ENCODE measurements around the gene FBXW7. TPM values are rescaled to one million over a fixed set of nuclear protein-coding genes. Genes with fewer than 3 reads are reported as not detected.

FBXW7 gene
- total RNA-seq, 1 experiment from 2014 or later: 23.0 TPM

DNA sequence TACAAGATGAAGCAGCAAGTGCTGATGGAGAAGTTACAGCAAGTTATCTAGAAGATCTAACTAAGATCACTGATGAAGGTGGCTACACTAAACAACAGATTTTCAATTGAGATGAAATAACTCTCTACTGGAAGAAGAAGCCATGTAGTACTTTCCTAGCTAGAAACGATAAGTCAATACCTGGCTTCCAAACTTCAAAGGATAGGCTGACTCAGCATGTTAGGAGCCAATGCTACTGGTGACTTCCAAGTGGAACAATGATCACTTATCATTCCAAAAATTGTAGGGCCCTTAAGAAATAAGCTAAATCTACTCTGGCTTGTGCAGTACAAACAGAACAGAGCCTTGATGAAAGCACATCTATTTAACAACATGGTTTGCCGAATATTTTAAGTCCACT is 55.0 kb downstream of the FBXW7 start (continued):
- TF ChIP-seq SMAD4 (CRISPR knock-in tag; IDR thresholded peaks at IDR 0.05) (no peak), ESRRA (CRISPR knock-in tag; IDR thresholded peaks at IDR 0.05; ENCODE audit: borderline replicate concordance) (no peak)
- TF ChIP-seq, protein P1, sequence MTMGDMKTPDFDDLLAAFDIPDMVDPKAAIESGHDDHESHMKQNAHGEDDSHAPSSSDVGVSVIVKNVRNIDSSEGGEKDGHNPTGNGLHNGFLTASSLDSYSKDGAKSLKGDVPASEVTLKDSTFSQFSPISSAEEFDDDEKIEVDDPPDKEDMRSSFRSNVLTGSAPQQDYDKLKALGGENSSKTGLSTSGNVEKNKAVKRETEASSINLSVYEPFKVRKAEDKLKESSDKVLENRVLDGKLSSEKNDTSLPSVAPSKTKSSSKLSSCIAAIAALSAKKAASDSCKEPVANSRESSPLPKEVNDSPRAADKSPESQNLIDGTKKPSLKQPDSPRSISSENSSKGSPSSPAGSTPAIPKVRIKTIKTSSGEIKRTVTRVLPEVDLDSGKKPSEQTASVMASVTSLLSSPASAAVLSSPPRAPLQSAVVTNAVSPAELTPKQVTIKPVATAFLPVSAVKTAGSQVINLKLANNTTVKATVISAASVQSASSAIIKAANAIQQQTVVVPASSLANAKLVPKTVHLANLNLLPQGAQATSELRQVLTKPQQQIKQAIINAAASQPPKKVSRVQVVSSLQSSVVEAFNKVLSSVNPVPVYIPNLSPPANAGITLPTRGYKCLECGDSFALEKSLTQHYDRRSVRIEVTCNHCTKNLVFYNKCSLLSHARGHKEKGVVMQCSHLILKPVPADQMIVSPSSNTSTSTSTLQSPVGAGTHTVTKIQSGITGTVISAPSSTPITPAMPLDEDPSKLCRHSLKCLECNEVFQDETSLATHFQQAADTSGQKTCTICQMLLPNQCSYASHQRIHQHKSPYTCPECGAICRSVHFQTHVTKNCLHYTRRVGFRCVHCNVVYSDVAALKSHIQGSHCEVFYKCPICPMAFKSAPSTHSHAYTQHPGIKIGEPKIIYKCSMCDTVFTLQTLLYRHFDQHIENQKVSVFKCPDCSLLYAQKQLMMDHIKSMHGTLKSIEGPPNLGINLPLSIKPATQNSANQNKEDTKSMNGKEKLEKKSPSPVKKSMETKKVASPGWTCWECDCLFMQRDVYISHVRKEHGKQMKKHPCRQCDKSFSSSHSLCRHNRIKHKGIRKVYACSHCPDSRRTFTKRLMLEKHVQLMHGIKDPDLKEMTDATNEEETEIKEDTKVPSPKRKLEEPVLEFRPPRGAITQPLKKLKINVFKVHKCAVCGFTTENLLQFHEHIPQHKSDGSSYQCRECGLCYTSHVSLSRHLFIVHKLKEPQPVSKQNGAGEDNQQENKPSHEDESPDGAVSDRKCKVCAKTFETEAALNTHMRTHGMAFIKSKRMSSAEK (CRISPR knock-in tag; IDR thresholded peaks at IDR 0.05; ENCODE audit: borderline replicate concordance): no peak

DNA sequence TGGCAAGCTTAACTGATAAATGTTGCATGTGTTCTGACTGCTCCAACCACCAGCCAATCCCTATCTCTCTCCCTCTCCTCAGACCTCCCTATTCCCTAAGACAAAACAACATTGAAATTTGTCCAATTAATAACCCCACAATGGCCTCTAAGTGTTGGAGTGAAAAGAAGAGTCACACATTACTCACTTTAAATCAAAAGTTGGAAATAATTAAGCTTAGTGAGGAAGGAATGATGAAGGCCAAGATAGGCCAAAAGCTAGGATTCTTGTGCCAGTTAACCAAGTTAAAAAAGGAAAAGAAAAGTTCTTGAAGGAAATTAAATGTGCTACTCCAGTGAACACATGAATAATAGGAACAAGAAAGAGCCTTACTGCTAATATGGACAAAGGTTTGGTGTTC is 55.6 kb downstream of the FBXW7 start:
- POLR2A ChIA-PET: no interaction called here
- H3K27ac Mint-ChIP-seq: no peak overlapping the region
- CTCF ChIA-PET: interaction anchor here (1.6 kb wide), 1 partner anchor 21 kb away, joined by 6 read pairs; no protein-coding TSS in a partner anchor
- ATAC-seq (no peak), DNase-seq (ENCODE audit: low spot score) (no peak)
- peaks cover 20% of the 10 kb centered on the region for H3K9me3 Mint-ChIP-seq
- TF ChIP-seq ATF1 (CRISPR knock-in tag; IDR thresholded peaks at IDR 0.05) (no peak), ZBTB21 (CRISPR knock-in tag; IDR thresholded peaks at IDR 0.05; ENCODE audit: borderline replicate concordance) (no peak), ETV6 (CRISPR knock-in tag; IDR thresholded peaks at IDR 0.05) (no peak), TEAD4 (CRISPR knock-in tag; IDR thresholded peaks at IDR 0.05) (no peak), MYBL2 (CRISPR knock-in tag; IDR thresholded peaks at IDR 0.05) (no peak)
- TF ChIP-seq, protein P2, sequence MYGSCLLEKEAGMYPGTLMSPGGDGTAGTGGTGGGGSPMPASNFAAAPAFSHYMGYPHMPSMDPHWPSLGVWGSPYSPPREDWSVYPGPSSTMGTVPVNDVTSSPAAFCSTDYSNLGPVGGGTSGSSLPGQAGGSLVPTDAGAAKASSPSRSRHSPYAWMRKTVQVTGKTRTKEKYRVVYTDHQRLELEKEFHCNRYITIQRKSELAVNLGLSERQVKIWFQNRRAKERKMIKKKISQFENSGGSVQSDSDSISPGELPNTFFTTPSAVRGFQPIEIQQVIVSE (CRISPR knock-in tag; IDR thresholded peaks at IDR 0.05; ENCODE audit: borderline replicate concordance): no peak
- TF ChIP-seq, protein P3, sequence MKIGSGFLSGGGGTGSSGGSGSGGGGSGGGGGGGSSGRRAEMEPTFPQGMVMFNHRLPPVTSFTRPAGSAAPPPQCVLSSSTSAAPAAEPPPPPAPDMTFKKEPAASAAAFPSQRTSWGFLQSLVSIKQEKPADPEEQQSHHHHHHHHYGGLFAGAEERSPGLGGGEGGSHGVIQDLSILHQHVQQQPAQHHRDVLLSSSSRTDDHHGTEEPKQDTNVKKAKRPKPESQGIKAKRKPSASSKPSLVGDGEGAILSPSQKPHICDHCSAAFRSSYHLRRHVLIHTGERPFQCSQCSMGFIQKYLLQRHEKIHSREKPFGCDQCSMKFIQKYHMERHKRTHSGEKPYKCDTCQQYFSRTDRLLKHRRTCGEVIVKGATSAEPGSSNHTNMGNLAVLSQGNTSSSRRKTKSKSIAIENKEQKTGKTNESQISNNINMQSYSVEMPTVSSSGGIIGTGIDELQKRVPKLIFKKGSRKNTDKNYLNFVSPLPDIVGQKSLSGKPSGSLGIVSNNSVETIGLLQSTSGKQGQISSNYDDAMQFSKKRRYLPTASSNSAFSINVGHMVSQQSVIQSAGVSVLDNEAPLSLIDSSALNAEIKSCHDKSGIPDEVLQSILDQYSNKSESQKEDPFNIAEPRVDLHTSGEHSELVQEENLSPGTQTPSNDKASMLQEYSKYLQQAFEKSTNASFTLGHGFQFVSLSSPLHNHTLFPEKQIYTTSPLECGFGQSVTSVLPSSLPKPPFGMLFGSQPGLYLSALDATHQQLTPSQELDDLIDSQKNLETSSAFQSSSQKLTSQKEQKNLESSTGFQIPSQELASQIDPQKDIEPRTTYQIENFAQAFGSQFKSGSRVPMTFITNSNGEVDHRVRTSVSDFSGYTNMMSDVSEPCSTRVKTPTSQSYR (CRISPR knock-in tag; IDR thresholded peaks at IDR 0.05): no peak
- TF ChIP-seq, protein P4, sequence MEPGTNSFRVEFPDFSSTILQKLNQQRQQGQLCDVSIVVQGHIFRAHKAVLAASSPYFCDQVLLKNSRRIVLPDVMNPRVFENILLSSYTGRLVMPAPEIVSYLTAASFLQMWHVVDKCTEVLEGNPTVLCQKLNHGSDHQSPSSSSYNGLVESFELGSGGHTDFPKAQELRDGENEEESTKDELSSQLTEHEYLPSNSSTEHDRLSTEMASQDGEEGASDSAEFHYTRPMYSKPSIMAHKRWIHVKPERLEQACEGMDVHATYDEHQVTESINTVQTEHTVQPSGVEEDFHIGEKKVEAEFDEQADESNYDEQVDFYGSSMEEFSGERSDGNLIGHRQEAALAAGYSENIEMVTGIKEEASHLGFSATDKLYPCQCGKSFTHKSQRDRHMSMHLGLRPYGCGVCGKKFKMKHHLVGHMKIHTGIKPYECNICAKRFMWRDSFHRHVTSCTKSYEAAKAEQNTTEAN (CRISPR knock-in tag; IDR thresholded peaks at IDR 0.05): no peak
- peaks cover 18% of the 10 kb centered on the region for H3K36me3 Mint-ChIP-seq
- H3K4me1 Mint-ChIP-seq: peaks cover 19% of the 10 kb centered on the region
- no peak overlapping the region for H3K4me3 Mint-ChIP-seq
- H3K27me3 Mint-ChIP-seq (ENCODE audit: low read depth): no peaks in the 10 kb centered on the region

DNA sequence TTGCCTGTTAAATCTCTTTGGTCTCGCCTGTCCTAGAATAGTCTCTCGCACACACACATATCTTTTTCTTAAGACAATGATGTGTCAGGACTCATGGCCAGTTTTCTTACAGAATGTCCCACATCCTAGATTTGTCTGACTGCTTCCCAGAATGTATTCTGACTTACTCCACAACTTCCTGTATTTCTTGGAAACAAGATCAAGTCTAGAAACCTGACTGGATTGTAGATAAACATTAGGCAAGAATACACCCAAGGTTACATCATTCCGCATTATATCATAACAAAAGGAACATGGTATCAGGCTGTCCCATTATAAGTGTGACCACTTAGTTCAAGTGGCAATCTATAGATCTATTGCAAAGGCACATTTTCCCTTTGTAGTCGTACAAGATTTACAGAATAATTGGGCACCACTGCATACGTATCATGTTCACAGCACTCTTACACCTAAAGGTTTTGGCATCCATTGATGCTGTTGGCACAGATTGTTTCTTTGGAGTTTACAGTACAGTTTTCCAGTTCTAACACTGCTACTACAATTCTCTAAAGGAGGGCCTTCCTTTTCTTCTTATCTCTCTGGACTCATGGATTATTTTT is 56.4 kb downstream of the FBXW7 start:
- ChIA-PET POLR2A (no interaction called here), CTCF (no interaction called here)
- Mint-ChIP-seq H3K36me3 (peaks cover 18% of the 10 kb centered on the region), H3K4me1 (peaks cover 19% of the 10 kb centered on the region), H3K27ac (peak overlapping the region; percentile 56; the same call in 1 of the 2 replicates), H3K27me3 (ENCODE audit: low read depth) (no peaks in the 10 kb centered on the region), H3K4me3 (no peak overlapping the region), H3K9me3 (peaks cover 20% of the 10 kb centered on the region)
- no peak for ATAC-seq
- DNase-seq (ENCODE audit: low spot score): no peak
- TF ChIP-seq, protein P5, sequence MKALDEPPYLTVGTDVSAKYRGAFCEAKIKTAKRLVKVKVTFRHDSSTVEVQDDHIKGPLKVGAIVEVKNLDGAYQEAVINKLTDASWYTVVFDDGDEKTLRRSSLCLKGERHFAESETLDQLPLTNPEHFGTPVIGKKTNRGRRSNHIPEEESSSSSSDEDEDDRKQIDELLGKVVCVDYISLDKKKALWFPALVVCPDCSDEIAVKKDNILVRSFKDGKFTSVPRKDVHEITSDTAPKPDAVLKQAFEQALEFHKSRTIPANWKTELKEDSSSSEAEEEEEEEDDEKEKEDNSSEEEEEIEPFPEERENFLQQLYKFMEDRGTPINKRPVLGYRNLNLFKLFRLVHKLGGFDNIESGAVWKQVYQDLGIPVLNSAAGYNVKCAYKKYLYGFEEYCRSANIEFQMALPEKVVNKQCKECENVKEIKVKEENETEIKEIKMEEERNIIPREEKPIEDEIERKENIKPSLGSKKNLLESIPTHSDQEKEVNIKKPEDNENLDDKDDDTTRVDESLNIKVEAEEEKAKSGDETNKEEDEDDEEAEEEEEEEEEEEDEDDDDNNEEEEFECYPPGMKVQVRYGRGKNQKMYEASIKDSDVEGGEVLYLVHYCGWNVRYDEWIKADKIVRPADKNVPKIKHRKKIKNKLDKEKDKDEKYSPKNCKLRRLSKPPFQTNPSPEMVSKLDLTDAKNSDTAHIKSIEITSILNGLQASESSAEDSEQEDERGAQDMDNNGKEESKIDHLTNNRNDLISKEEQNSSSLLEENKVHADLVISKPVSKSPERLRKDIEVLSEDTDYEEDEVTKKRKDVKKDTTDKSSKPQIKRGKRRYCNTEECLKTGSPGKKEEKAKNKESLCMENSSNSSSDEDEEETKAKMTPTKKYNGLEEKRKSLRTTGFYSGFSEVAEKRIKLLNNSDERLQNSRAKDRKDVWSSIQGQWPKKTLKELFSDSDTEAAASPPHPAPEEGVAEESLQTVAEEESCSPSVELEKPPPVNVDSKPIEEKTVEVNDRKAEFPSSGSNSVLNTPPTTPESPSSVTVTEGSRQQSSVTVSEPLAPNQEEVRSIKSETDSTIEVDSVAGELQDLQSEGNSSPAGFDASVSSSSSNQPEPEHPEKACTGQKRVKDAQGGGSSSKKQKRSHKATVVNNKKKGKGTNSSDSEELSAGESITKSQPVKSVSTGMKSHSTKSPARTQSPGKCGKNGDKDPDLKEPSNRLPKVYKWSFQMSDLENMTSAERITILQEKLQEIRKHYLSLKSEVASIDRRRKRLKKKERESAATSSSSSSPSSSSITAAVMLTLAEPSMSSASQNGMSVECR (CRISPR knock-in tag; IDR thresholded peaks at IDR 0.05; ENCODE audit: borderline replicate concordance): no peak
- TF ChIP-seq, protein P6, sequence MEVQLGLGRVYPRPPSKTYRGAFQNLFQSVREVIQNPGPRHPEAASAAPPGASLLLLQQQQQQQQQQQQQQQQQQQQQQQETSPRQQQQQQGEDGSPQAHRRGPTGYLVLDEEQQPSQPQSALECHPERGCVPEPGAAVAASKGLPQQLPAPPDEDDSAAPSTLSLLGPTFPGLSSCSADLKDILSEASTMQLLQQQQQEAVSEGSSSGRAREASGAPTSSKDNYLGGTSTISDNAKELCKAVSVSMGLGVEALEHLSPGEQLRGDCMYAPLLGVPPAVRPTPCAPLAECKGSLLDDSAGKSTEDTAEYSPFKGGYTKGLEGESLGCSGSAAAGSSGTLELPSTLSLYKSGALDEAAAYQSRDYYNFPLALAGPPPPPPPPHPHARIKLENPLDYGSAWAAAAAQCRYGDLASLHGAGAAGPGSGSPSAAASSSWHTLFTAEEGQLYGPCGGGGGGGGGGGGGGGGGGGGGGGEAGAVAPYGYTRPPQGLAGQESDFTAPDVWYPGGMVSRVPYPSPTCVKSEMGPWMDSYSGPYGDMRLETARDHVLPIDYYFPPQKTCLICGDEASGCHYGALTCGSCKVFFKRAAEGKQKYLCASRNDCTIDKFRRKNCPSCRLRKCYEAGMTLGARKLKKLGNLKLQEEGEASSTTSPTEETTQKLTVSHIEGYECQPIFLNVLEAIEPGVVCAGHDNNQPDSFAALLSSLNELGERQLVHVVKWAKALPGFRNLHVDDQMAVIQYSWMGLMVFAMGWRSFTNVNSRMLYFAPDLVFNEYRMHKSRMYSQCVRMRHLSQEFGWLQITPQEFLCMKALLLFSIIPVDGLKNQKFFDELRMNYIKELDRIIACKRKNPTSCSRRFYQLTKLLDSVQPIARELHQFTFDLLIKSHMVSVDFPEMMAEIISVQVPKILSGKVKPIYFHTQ (CRISPR knock-in tag; IDR thresholded peaks at IDR 0.05): no peak
- TF ChIP-seq NFATC4 (CRISPR knock-in tag; IDR thresholded peaks at IDR 0.05) (no peak), GABPB1 (CRISPR knock-in tag; IDR thresholded peaks at IDR 0.05) (peak; percentile 87)

All from WTC11 (cell line).